Measurements from ENCODE around the gene GRIN3A. TPM values are rescaled to one million over a fixed set of nuclear protein-coding genes. Genes with fewer than 3 reads are reported as not detected.

The GRIN3A gene
- total RNA-seq, 4 donors from 2014 or later, result 0.39 TPM; not detected in 3

- Histone ChIP-seq H3K27me3 (no peaks in the 10 kb centered on the region), H3K4me3 (no peak overlapping the region), H3K4me1 (no peaks in the 10 kb centered on the region), H3K9me3 (no peaks in the 10 kb centered on the region), H3K36me3 (no peaks in the 10 kb centered on the region), H3K27ac (no peak overlapping the region)
- no peak for DNase-seq (ENCODE audit: low spot score in 2 of 2)
- TF ChIP-seq POLR2A (IDR thresholded peaks at IDR 0.05) (no peak), EP300 (IDR thresholded peaks at IDR 0.05) (no peak), CTCF (IDR thresholded peaks at IDR 0.05) (no peak)
- WGBS, 2 donors, result 98% methylated on average over 1 of the region's 1 CpG
Measured at GRCh38 chr9:101620452-101620851, 118.0 kb downstream of the GRIN3A start.

GRCh38 chr9:101618698-101619097 lies 119.7 kb downstream of the GRIN3A start:
- Histone ChIP-seq H3K27ac (no peak overlapping the region), H3K36me3 (no peaks in the 10 kb centered on the region), H3K27me3 (no peaks in the 10 kb centered on the region), H3K4me3 (no peak overlapping the region), H3K4me1 (no peaks in the 10 kb centered on the region), H3K9me3 (no peaks in the 10 kb centered on the region)
- TF ChIP-seq POLR2A (IDR thresholded peaks at IDR 0.05), result no peak
- no peak for TF ChIP-seq EP300 (IDR thresholded peaks at IDR 0.05)
- TF ChIP-seq CTCF (IDR thresholded peaks at IDR 0.05), result no peak
- no peak for DNase-seq (ENCODE audit: low spot score in 2 of 2)

GRCh38 chr9:101605547-101605946 lies 132.9 kb downstream of the GRIN3A start:
- WGBS, 2 donors, result 93 to 94% methylated on average over 3 of the region's 3 CpGs
- Histone ChIP-seq H3K4me3 (no peak overlapping the region), H3K27ac (no peak overlapping the region), H3K27me3 (no peaks in the 10 kb centered on the region), H3K4me1 (peaks cover 0 to 4% (median 0%) of the 10 kb centered on the region in 4 donors), H3K9me3 (no peaks in the 10 kb centered on the region), H3K36me3 (no peaks in the 10 kb centered on the region)
- no peak for DNase-seq (ENCODE audit: low spot score in 2 of 2)
- TF ChIP-seq CTCF (IDR thresholded peaks at IDR 0.05) (no peak), POLR2A (IDR thresholded peaks at IDR 0.05) (no peak), EP300 (IDR thresholded peaks at IDR 0.05) (no peak)

GRCh38 chr9:101604296-101604695 lies 134.2 kb downstream of the GRIN3A start:
- Histone ChIP-seq H3K9me3 (no peaks in the 10 kb centered on the region), H3K4me3 (no peak overlapping the region), H3K27me3 (no peaks in the 10 kb centered on the region), H3K4me1 (peaks cover 0 to 4% (median 0%) of the 10 kb centered on the region in 4 donors), H3K36me3 (no peaks in the 10 kb centered on the region), H3K27ac (no peak overlapping the region)
- WGBS, 2 donors, result 82 to 84% methylated on average over 2 of the region's 2 CpGs
- no peak for TF ChIP-seq CTCF (IDR thresholded peaks at IDR 0.05)
- no peak for TF ChIP-seq POLR2A (IDR thresholded peaks at IDR 0.05)
- no peak for TF ChIP-seq EP300 (IDR thresholded peaks at IDR 0.05)
- DNase-seq (ENCODE audit: low spot score in 2 of 2), result no peak

GRCh38 chr9:101601904-101602765 lies 136.3 kb downstream of the GRIN3A start:
- Histone ChIP-seq H3K4me1 (peaks cover 0 to 4% (median 0%) of the 10 kb centered on the region in 4 donors), H3K4me3 (no peak overlapping the region), H3K27ac (no peak overlapping the region), H3K27me3 (no peaks in the 10 kb centered on the region), H3K36me3 (no peaks in the 10 kb centered on the region), H3K9me3 (no peaks in the 10 kb centered on the region)
- TF ChIP-seq EP300 (IDR thresholded peaks at IDR 0.05), result no peak
- TF ChIP-seq CTCF (IDR thresholded peaks at IDR 0.05), result peak; percentile 44 to 70 (median 55)
- WGBS, 2 donors, result 17 to 18% methylated on average over 11 of the region's 11 CpGs
- DNase-seq (ENCODE audit: low spot score in 2 of 2), result peak in 1 of 2 donors; percentile 24
